ENCODE results near the gene PLA2G12A.

GRCh38 chr4:109698656-109699055 is 31.2 kb downstream of the PLA2G12A start:
- TF ChIP-seq EZH2 (IDR thresholded peaks at IDR 0.05; ENCODE audit: borderline replicate concordance, low read length) = no peak
- no peak for TF ChIP-seq CTCF (conservative IDR thresholded peaks at IDR 0.05 in 1 of 2, IDR thresholded peaks at IDR 0.05 in 1 of 2; ENCODE audit: extremely low read depth in 1 of 2, insufficient read depth in 1 of 2, low read depth in 1 of 2, low read length in 2 of 2)

All from mammary epithelial cell (primary cell).